Body of pancreas (tissue), 4 donors: Measurements from ENCODE around the gene CELF6. TPM values are rescaled to one million over a fixed set of nuclear protein-coding genes. Genes with fewer than 3 reads are reported as not detected.

Experiments used
- ATAC-seq: fragments of 150-250 bp; one replicate; pipeline ENCODE4 v1.9.1; 2016
- DNase-seq, 4 donors: peaks; one replicate each; pipeline ENCODE4 v3.0.0-alpha.2; 2019
- H3K27ac ChIP-seq, 4 donors: fragments of 200-600 bp; sonication (generic); 1 replicate in 3 of 4; 2 replicates in 1 of 4; pipeline versions ENCODE4 v1.5.1 to v1.6.1; 2016 to 2019; ENCODE audit warnings: mild to moderate bottlenecking in 1 of 4, mixed read lengths in 1 of 4, moderate library complexity in 1 of 4
- H3K27me3 ChIP-seq, 2 donors: fragments of 200-600 bp; sonication (generic); one replicate each; pipeline ENCODE4 v1.6.0; 2016; ENCODE audit warnings: mild to moderate bottlenecking in 1 of 2
- H3K36me3 ChIP-seq, 2 donors: fragments of 200-600 bp; sonication (generic); replicated peaks in 1 of 2; 2 replicates each; pipeline ENCODE4 v1.5.1; 2016; ENCODE audit warnings: low read depth in 2 of 2; ENCODE audit not compliant: insufficient read depth in 1 of 2
- H3K4me1 ChIP-seq: fragments of 200-600 bp; sonication (generic); one replicate; pipeline ENCODE4 v1.6.0; 2016
- H3K4me3 ChIP-seq, 2 donors: fragments of 200-600 bp; sonication (generic); 1 replicate in 1 of 2; 2 replicates in 1 of 2; pipeline ENCODE4 v1.5.1; 2016 to 2019
- H3K9me3 ChIP-seq, 3 donors: fragments of 200-600 bp; sonication (generic); 1 replicate in 2 of 3; 2 replicates in 1 of 3; pipeline ENCODE4 v1.5.1; 2016
- CTCF ChIP-seq, 7 experiments: fragments of 450-650 bp in 4 of 7; fragments of 200-600 bp in 3 of 7; sonication (generic) in 3 of 7; IDR thresholded peaks; one replicate each; pipeline ENCODE4 v1.5.1; 2016 to 2019; ENCODE audit warnings: antibody characterized with exemption in 7 of 7
- POLR2A ChIP-seq, 3 donors: fragments of 450-650 bp; IDR thresholded peaks; one replicate each; pipeline ENCODE4 v1.6.1; 2016; ENCODE audit warnings: antibody characterized with exemption in 3 of 3, mild to moderate bottlenecking in 2 of 3
- WGBS, 2 donors: methylation state at CpG; one replicate each; pipeline ENCODE4 v1.1.5; 2017; 5-methylcytosine and 5-hydroxymethylcytosine counted together
- intact Hi-C: fragments of 100-400 bp; cut with DNase I; formaldehyde crosslinking; loops from one replicate; pipeline ENCODE4 v1.15.1; 2023
- total RNA-seq, 2 donors: library from RNA; depleted of rRNA; stranded (reverse); fragments of >200 nt; gene quantifications; one replicate each; pipeline ENCODE4 v1.1.0, GENCODE V29; 2016

The CELF6 gene
- total RNA-seq, 2 donors from 2014 or later, result 4.2 to 7.9 TPM

DNA sequence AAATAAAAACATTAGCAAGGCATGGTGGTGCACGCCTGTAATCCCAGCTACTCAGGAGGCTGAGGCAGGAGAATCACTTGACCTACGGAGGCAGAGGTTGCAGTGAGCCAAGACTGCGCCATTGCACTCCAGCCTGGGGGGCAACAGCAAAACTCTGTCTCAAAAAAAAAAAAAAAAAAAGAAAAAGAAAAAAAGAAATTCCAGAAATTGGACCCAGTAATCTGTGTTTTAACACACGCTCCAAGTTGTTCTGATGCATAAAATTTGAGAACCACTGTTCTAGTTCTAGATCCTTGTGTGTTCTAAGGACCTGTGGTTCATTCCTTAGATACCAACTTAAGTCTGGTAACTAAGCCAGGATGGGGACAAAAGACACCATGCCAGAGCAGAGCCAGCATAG, 50.2 kb downstream of the CELF6 start:
- no peak for TF ChIP-seq POLR2A (IDR thresholded peaks at IDR 0.05)
- no peak for TF ChIP-seq CTCF (IDR thresholded peaks at IDR 0.05)
- Histone ChIP-seq H3K4me3 (no peak overlapping the region), H3K4me1 (peaks cover 22% of the 10 kb centered on the region), H3K36me3 (peaks cover 12 to 24% of the 10 kb centered on the region in 2 donors), H3K27me3 (no peaks in the 10 kb centered on the region), H3K27ac (no peak overlapping the region), H3K9me3 (no peaks in the 10 kb centered on the region)
- DNase-seq (no peak), ATAC-seq (no peak)
- intact Hi-C loops, result no loop called here
- WGBS, 2 donors, result 92% methylated on average over 4 of the region's 4 CpGs

- TF ChIP-seq CTCF (IDR thresholded peaks at IDR 0.05), result no peak
- TF ChIP-seq POLR2A (IDR thresholded peaks at IDR 0.05), result no peak
- H3K4me1 ChIP-seq, result no peaks in the 10 kb centered on the region
- no peaks in the 10 kb centered on the region for H3K9me3 ChIP-seq
- no peak overlapping the region for H3K27ac ChIP-seq
- DNase-seq, result no peak
- WGBS, 2 donors, result 82 to 84% methylated on average over 5 of the region's 5 CpGs
- intact Hi-C loops, result no loop called here
- H3K4me3 ChIP-seq, result no peak overlapping the region
- no peak for ATAC-seq
- no peaks in the 10 kb centered on the region for H3K27me3 ChIP-seq
- H3K36me3 ChIP-seq, result peaks cover 17 to 53% of the 10 kb centered on the region in 2 donors
These were observed 54.9 kb downstream of the CELF6 start for GRCh38 chr15:72265031-72265430.

DNA sequence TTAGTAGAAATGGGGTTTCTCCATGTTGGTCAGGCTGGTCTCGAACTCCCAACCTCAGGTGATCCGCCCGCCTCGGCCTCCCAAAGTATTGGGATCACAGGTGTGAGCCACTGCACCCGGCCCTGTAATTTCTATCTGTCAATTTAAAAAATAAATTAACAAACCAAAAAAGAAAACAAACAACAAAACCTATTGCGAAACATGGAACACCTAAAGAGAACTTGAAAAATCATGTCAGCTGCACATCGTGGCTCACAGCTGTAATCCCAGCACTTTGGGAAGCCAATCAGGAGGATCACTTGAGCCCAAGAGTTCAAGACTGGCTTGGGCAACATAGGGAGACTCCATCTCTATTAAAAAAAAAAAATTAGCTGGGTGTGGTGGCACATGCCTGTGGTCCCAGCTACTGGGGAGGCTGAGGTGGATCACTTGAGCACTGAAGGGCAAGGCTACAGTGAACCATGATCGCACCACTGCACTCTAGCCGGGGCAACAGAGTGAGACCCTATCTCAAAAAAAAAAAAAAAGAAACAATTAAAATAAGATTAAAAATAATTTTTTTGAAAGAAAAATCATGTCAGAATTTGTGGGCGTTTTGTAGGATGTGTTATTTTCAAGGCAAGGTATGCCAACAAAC, 67.2 kb downstream of the CELF6 start:
- H3K36me3 ChIP-seq, result peaks cover 7 to 54% of the 10 kb centered on the region in 2 donors
- whole genome bisulfite sequencing, 2 donors, result 90 to 94% methylated on average over 10 of the region's 10 CpGs
- no peak for TF ChIP-seq CTCF (IDR thresholded peaks at IDR 0.05)
- TF ChIP-seq POLR2A (IDR thresholded peaks at IDR 0.05), result no peak
- H3K27me3 ChIP-seq, result no peaks in the 10 kb centered on the region
- no peaks in the 10 kb centered on the region for H3K9me3 ChIP-seq
- no peak overlapping the region for H3K27ac ChIP-seq
- intact Hi-C loops, result no loop called here
- ATAC-seq (no peak), DNase-seq (no peak)
- no peaks in the 10 kb centered on the region for H3K4me1 ChIP-seq
- no peak overlapping the region for H3K4me3 ChIP-seq

- Histone ChIP-seq H3K4me1 (no peaks in the 10 kb centered on the region), H3K9me3 (no peaks in the 10 kb centered on the region), H3K27me3 (no peaks in the 10 kb centered on the region), H3K27ac (no peak overlapping the region), H3K36me3 (peaks cover 0 to 35% of the 10 kb centered on the region in 2 donors), H3K4me3 (no peak overlapping the region)
- 62 to 89% methylated on average over 3 of the region's 3 CpGs for WGBS, 2 donors
- ATAC-seq (no peak), DNase-seq (no peak)
- no peak for TF ChIP-seq CTCF (IDR thresholded peaks at IDR 0.05)
- no peak for TF ChIP-seq POLR2A (IDR thresholded peaks at IDR 0.05)
- intact Hi-C loops, result no loop called here
These were observed 70.7 kb downstream of the CELF6 start for GRCh38 chr15:72249142-72249810.

- Histone ChIP-seq H3K9me3 (no peaks in the 10 kb centered on the region), H3K4me3 (no peak overlapping the region), H3K27me3 (no peaks in the 10 kb centered on the region), H3K4me1 (no peaks in the 10 kb centered on the region), H3K36me3 (peaks cover 0 to 33% of the 10 kb centered on the region in 2 donors), H3K27ac (no peak overlapping the region)
- DNase-seq (no peak), ATAC-seq (no peak)
- 96 to 100% methylated on average over 1 of the region's 1 CpG for WGBS, 2 donors
- intact Hi-C loops, result no loop called here
- TF ChIP-seq POLR2A (IDR thresholded peaks at IDR 0.05), result no peak
- no peak for TF ChIP-seq CTCF (IDR thresholded peaks at IDR 0.05)
These were observed 71.4 kb downstream of the CELF6 start for GRCh38 chr15:72248514-72248913.
